WTC11 (cell line): ENCODE results near the gene MEIS3. TPM values are rescaled to one million over a fixed set of nuclear protein-coding genes. Genes with fewer than 3 reads are reported as not detected.

Experiments used
- ATAC-seq: fragments of 200-7000 bp; cut with Tn5 transposase; 2 replicates; pipeline ENCODE4 v1.10.0; 2021; ENCODE audit warnings: mild to moderate bottlenecking, moderate library complexity
- CTCF ChIA-PET: fragments of 300-600 bp; sonication (Branson Sonifier 250); formaldehyde crosslinking; loops from one replicate; lab custom pipeline; 2021; ENCODE audit warnings: antibody characterized with exemption; lab: Charles Lee
- POLR2A ChIA-PET: fragments of 350-600 bp; sonication (Branson Sonifier 250); formaldehyde crosslinking; loops from one replicate; lab custom pipeline; 2021; ENCODE audit warnings: antibody characterized with exemption; lab: Charles Lee
- DNase-seq: peaks from one replicate; pipeline ENCODE4 v3.0.0; 2021; ENCODE audit warnings: low spot score
- H3K27ac Mint-ChIP-seq: 2 replicates; pipeline ENCODE4 v1.8.0; 2021; ENCODE audit warnings: mixed read lengths
- H3K27me3 Mint-ChIP-seq: 2 replicates; pipeline ENCODE4 v1.8.0; 2021; ENCODE audit warnings: low read depth, mild to moderate bottlenecking, moderate library complexity, mixed read lengths
- H3K36me3 Mint-ChIP-seq: 2 replicates; pipeline ENCODE4 v1.8.0; 2021; ENCODE audit warnings: mixed read lengths
- H3K4me1 Mint-ChIP-seq: 2 replicates; pipeline ENCODE4 v1.8.0; 2022; ENCODE audit warnings: mixed read lengths
- H3K4me3 Mint-ChIP-seq: 2 replicates; pipeline ENCODE4 v1.8.0; 2021; ENCODE audit warnings: mild to moderate bottlenecking, moderate library complexity, mixed read lengths
- H3K9me3 Mint-ChIP-seq: 2 replicates; pipeline ENCODE4 v1.8.0; 2021; ENCODE audit warnings: mixed read lengths
- ATF3 ChIP-seq: sonication (generic); formaldehyde crosslinking; conservative IDR thresholded peaks from 2 replicates; pipeline ENCODE4 v1.8.1; 2022; ENCODE audit warnings: mild to moderate bottlenecking, missing genetic modification reagents
- ATF6 ChIP-seq: sonication (generic); formaldehyde crosslinking; IDR thresholded peaks from 2 replicates; pipeline ENCODE4 v1.8.1; 2023; ENCODE audit warnings: mild to moderate bottlenecking, missing genetic modification reagents
- E2F4 ChIP-seq: sonication (generic); formaldehyde crosslinking; IDR thresholded peaks from 2 replicates; pipeline ENCODE4 v1.8.1; 2022; ENCODE audit warnings: low read depth, mild to moderate bottlenecking, moderate library complexity, missing genetic modification reagents, borderline replicate concordance
- HMGA2 ChIP-seq: fragments of 250-450 bp; sonication (Bioruptor Pico); IDR thresholded peaks from 2 replicates; pipeline ENCODE4 v1.4.0; 2021; ENCODE audit warnings: mild to moderate bottlenecking, moderate library complexity
- IRF1 ChIP-seq: sonication (generic); formaldehyde crosslinking; IDR thresholded peaks from 2 replicates; pipeline ENCODE4 v1.8.0; 2023; ENCODE audit warnings: missing genetic modification reagents
- JUN ChIP-seq: sonication (generic); formaldehyde crosslinking; IDR thresholded peaks from 2 replicates; pipeline ENCODE4 v1.8.0; 2023; ENCODE audit warnings: mild to moderate bottlenecking, missing genetic modification reagents
- MAX ChIP-seq: sonication (generic); formaldehyde crosslinking; IDR thresholded peaks from 2 replicates; pipeline ENCODE4 v1.8.0; 2022; ENCODE audit warnings: mild to moderate bottlenecking, missing genetic modification reagents
- NFYB ChIP-seq: sonication (generic); formaldehyde crosslinking; conservative IDR thresholded peaks from 2 replicates; pipeline ENCODE4 v1.8.0; 2022; ENCODE audit warnings: low read depth, missing genetic modification reagents
- PRDM15 ChIP-seq: sonication (generic); formaldehyde crosslinking; IDR thresholded peaks from 2 replicates; pipeline ENCODE4 v1.8.0; 2022; ENCODE audit warnings: missing genetic modification reagents
- TEAD4 ChIP-seq: sonication (generic); formaldehyde crosslinking; IDR thresholded peaks from 2 replicates; pipeline ENCODE4 v1.8.0; 2022; ENCODE audit warnings: mild to moderate bottlenecking, missing genetic modification reagents
- ZBTB21 ChIP-seq: sonication (generic); formaldehyde crosslinking; IDR thresholded peaks from 2 replicates; pipeline ENCODE4 v1.8.1; 2023; ENCODE audit warnings: mild to moderate bottlenecking, missing genetic modification reagents, borderline replicate concordance
- ZNF138 ChIP-seq: sonication (generic); formaldehyde crosslinking; conservative IDR thresholded peaks from 2 replicates; pipeline ENCODE4 v1.8.1; 2022; ENCODE audit warnings: mild to moderate bottlenecking, moderate library complexity, missing genetic modification reagents
- ZNF416 ChIP-seq: fragments of 250-450 bp; sonication (Bioruptor Pico); IDR thresholded peaks from 2 replicates; pipeline ENCODE4 v1.9.0; 2021; ENCODE audit warnings: mild to moderate bottlenecking, inconsistent platforms
- ZSCAN18 ChIP-seq: fragments of 250-450 bp; sonication (Bioruptor Pico); IDR thresholded peaks from 2 replicates; pipeline ENCODE4 v2.1.2; 2022; ENCODE audit warnings: mild to moderate bottlenecking, moderate library complexity
- total RNA-seq: library from RNA; stranded (reverse); gene quantifications from 3 replicates; pipeline ENCODE4 v1.2.3, GENCODE V29; 2021

MEIS3 gene
- total RNA-seq, 1 experiment from 2014 or later: 38.5 TPM

GRCh38 chr19:47378246-47378645 is 41.1 kb downstream of the MEIS3 start:
- Mint-ChIP-seq H3K4me1 (no peaks in the 10 kb centered on the region), H3K4me3 (no peak overlapping the region), H3K36me3 (peaks cover 43% of the 10 kb centered on the region), H3K9me3 (no peaks in the 10 kb centered on the region), H3K27me3 (no peaks in the 10 kb centered on the region), H3K27ac (no peak overlapping the region)
- ChIA-PET CTCF (interaction anchor here (0.6 to 2.4 kb wide), 4 partner anchors 10 to 263 kb away, joined by 3 to 13 read pairs (median 4); no protein-coding TSS in a partner anchor), POLR2A (no interaction called here)
- no peak for ATAC-seq
- no peak for DNase-seq
- no peak for TF ChIP-seq NFYB (CRISPR knock-in tag)

GRCh38 chr19:47377801-47378200 is 41.5 kb downstream of the MEIS3 start:
- POLR2A ChIA-PET: no interaction called here
- Mint-ChIP-seq H3K36me3 (peaks cover 43% of the 10 kb centered on the region), H3K27ac (no peak overlapping the region), H3K4me3 (no peak overlapping the region), H3K4me1 (no peaks in the 10 kb centered on the region), H3K27me3 (no peaks in the 10 kb centered on the region), H3K9me3 (no peaks in the 10 kb centered on the region)
- ATAC-seq (no peak), DNase-seq (no peak)
- no peak for TF ChIP-seq MAX (CRISPR knock-in tag)
- CTCF ChIA-PET: interaction anchor here (0.6 to 2.4 kb wide), 4 partner anchors 11 to 263 kb away, joined by 3 to 13 read pairs (median 4); no protein-coding TSS in a partner anchor

GRCh38 chr19:47377208-47377701 is 42.1 kb downstream of the MEIS3 start:
- Mint-ChIP-seq H3K27ac (no peak overlapping the region), H3K36me3 (peaks cover 44% of the 10 kb centered on the region), H3K4me3 (no peak overlapping the region), H3K4me1 (no peaks in the 10 kb centered on the region), H3K27me3 (no peaks in the 10 kb centered on the region), H3K9me3 (no peaks in the 10 kb centered on the region)
- ATAC-seq: no peak
- no peak for DNase-seq
- POLR2A ChIA-PET: no interaction called here
- TF ChIP-seq E2F4 (CRISPR knock-in tag) (no peak), ZSCAN18 (CRISPR knock-in tag) (no peak)
- CTCF ChIA-PET: interaction anchor here (1.1 to 2.8 kb wide), 4 partner anchors 11 to 37 kb away, joined by 3 to 13 read pairs (median 8); partner anchors contain the start of gene DHX34

- Mint-ChIP-seq H3K4me3 (no peak overlapping the region), H3K9me3 (no peaks in the 10 kb centered on the region), H3K36me3 (peaks cover 41% of the 10 kb centered on the region), H3K4me1 (no peaks in the 10 kb centered on the region), H3K27ac (no peak overlapping the region), H3K27me3 (no peaks in the 10 kb centered on the region)
- ATAC-seq: no peak
- TF ChIP-seq IRF1 (CRISPR knock-in tag) (no peak), ZNF138 (CRISPR knock-in tag) (no peak), PRDM15 (no peak), JUN (CRISPR knock-in tag) (no peak), HMGA2 (CRISPR knock-in tag) (no peak), ZBTB21 (CRISPR knock-in tag) (no peak), TEAD4 (no peak), ATF6 (CRISPR knock-in tag) (no peak), ATF3 (CRISPR knock-in tag) (no peak), ZNF416 (no peak)
- CTCF ChIA-PET: interaction anchor here (2.4 to 2.8 kb wide), 2 partner anchors 15 to 28 kb away, joined by 10 to 13 read pairs; partner anchors contain the start of gene DHX34
- POLR2A ChIA-PET: no interaction called here
- no peak for DNase-seq
These were observed 42.7 kb downstream of the MEIS3 start for GRCh38 chr19:47376589-47377144.
